H9 (cell line): ENCODE measurements around the gene GLCCI1. TPM values are rescaled to one million over a fixed set of nuclear protein-coding genes. Genes with fewer than 3 reads are reported as not detected.

Experiments
- DNase-seq: peaks from one replicate; pipeline ENCODE4 v3.0.0-alpha.2; 2017
- H2AFZ ChIP-seq: one replicate; pipeline ENCODE4 v1.6.1; 2013; ENCODE audit warnings: mild to moderate bottlenecking, low read length, control low read depth, moderate library complexity
- H2AK5ac ChIP-seq: 2 replicates; pipeline ENCODE4 v1.6.1; 2013; ENCODE audit warnings: low read length, control low read depth, mixed read lengths; ENCODE audit not compliant: insufficient read length
- H2BK120ac ChIP-seq: one replicate; pipeline ENCODE4 v1.6.1; 2013; ENCODE audit warnings: low read depth, mild to moderate bottlenecking, low read length, control low read depth, inconsistent platforms; ENCODE audit not compliant: poor library complexity, severe bottlenecking
- H2BK12ac ChIP-seq: 2 replicates; pipeline ENCODE4 v1.6.1; 2013; ENCODE audit warnings: low read length, control low read depth, mixed read lengths, low read depth; ENCODE audit not compliant: insufficient read length
- H2BK15ac ChIP-seq: 2 replicates; pipeline ENCODE4 v1.6.1; 2013; ENCODE audit warnings: low read depth, low read length, control low read depth
- H2BK20ac ChIP-seq: one replicate; pipeline ENCODE4 v1.6.1; 2013; ENCODE audit warnings: low read depth, mild to moderate bottlenecking, low read length, control low read depth, inconsistent platforms; ENCODE audit not compliant: poor library complexity, severe bottlenecking
- H2BK5ac ChIP-seq: 2 replicates; pipeline ENCODE4 v1.6.1; 2013; ENCODE audit warnings: low read length, control low read depth, mixed read lengths; ENCODE audit not compliant: insufficient read length
- H3K14ac ChIP-seq: 2 replicates; pipeline ENCODE4 v1.6.1; 2013; ENCODE audit warnings: low read length, control low read depth; ENCODE audit not compliant: insufficient read depth
- H3K18ac ChIP-seq: 2 replicates; pipeline ENCODE4 v1.6.1; 2013; ENCODE audit warnings: low read depth, mild to moderate bottlenecking, mixed read lengths, low read length, control low read depth; ENCODE audit not compliant: insufficient read length
- H3K23ac ChIP-seq: 2 replicates; pipeline ENCODE4 v1.6.1; 2013; ENCODE audit warnings: low read length, control low read depth, mixed read lengths, low read depth; ENCODE audit not compliant: insufficient read length
- H3K23me2 ChIP-seq: 2 replicates; pipeline ENCODE4 v1.6.1; 2013; ENCODE audit warnings: low read depth, mild to moderate bottlenecking, mixed read lengths, low read length, control low read depth; ENCODE audit not compliant: insufficient read length, poor library complexity, severe bottlenecking
- H3K27ac ChIP-seq: 2 replicates; pipeline ENCODE4 v1.5.1; 2013; ENCODE audit warnings: low read length, control low read depth, mixed read lengths, low read depth; ENCODE audit not compliant: insufficient read length
- H3K27me3 ChIP-seq: 2 replicates; pipeline ENCODE4 v1.6.1; 2013; ENCODE audit warnings: low read length, control low read depth, inconsistent platforms; ENCODE audit not compliant: insufficient read depth
- H3K4ac ChIP-seq: 2 replicates; pipeline ENCODE4 v1.6.1; 2013; ENCODE audit warnings: low read depth, mild to moderate bottlenecking, control low read depth, inconsistent platforms, low read length, moderate library complexity
- H3K4me1 ChIP-seq: 2 replicates; pipeline ENCODE4 v1.6.1; 2013; ENCODE audit warnings: low read length, control low read depth, inconsistent platforms; ENCODE audit not compliant: insufficient read depth
- H3K4me2 ChIP-seq: 2 replicates; pipeline ENCODE4 v1.6.1; 2013; ENCODE audit warnings: low read length, control low read depth, mixed read lengths; ENCODE audit not compliant: insufficient read length, insufficient read depth
- H3K56ac ChIP-seq: 2 replicates; pipeline ENCODE4 v1.6.1; 2013; ENCODE audit warnings: low read depth, mild to moderate bottlenecking, mixed read lengths, low read length, control low read depth; ENCODE audit not compliant: insufficient read length
- H3K79me1 ChIP-seq: 2 replicates; pipeline ENCODE4 v1.6.1; 2013; ENCODE audit warnings: low read depth, mild to moderate bottlenecking, moderate library complexity, low read length, control low read depth, inconsistent platforms; ENCODE audit not compliant: insufficient read depth, poor library complexity, severe bottlenecking
- H3K79me2 ChIP-seq: 2 replicates; pipeline ENCODE4 v1.6.1; 2013; ENCODE audit warnings: low read length, control low read depth, inconsistent platforms; ENCODE audit not compliant: insufficient read depth
- H3K9ac ChIP-seq: 2 replicates; pipeline ENCODE4 v1.6.1; 2013; ENCODE audit warnings: low read length, control low read depth, mixed read lengths; ENCODE audit not compliant: insufficient read length; ENCODE audit errors: extremely low read depth
- H3K9me3 ChIP-seq: one replicate; pipeline ENCODE4 v1.6.1; 2013; ENCODE audit warnings: low read depth, low read length, inconsistent platforms; ENCODE audit not compliant: control insufficient read depth
- H3T11ph ChIP-seq: one replicate; pipeline ENCODE4 v1.6.1; 2013; ENCODE audit warnings: mild to moderate bottlenecking, low read length, control low read depth, inconsistent platforms
- H4K20me1 ChIP-seq: one replicate; pipeline ENCODE4 v1.6.1; 2013; ENCODE audit not compliant: control insufficient read depth, insufficient read length, insufficient read depth
- H4K5ac ChIP-seq: 2 replicates; pipeline ENCODE4 v1.6.1; 2013; ENCODE audit warnings: low read depth, mild to moderate bottlenecking, mixed read lengths, low read length, control low read depth; ENCODE audit not compliant: insufficient read length
- H4K8ac ChIP-seq: replicated peaks from 2 replicates; pipeline ENCODE4 v1.6.1; 2013; ENCODE audit warnings: low read length, control low read depth, mixed read lengths, low read depth; ENCODE audit not compliant: insufficient read length
- H4K91ac ChIP-seq: 2 replicates; pipeline ENCODE4 v1.6.1; 2013; ENCODE audit warnings: low read depth, mild to moderate bottlenecking, moderate library complexity, mixed read lengths, low read length, control low read depth; ENCODE audit not compliant: insufficient read length
- H3K27ac Mint-ChIP-seq, 3 experiments: 2 replicates in 2 of 3; 3 replicates in 1 of 3; pipeline ENCODE4 v1.8.0; 2020 to 2021; ENCODE audit warnings: mixed read lengths in 3 of 3, mild to moderate bottlenecking in 1 of 3, moderate library complexity in 1 of 3
- H3K27me3 Mint-ChIP-seq: 2 replicates; pipeline ENCODE4 v1.8.0; 2021; ENCODE audit warnings: low read depth, mild to moderate bottlenecking, moderate library complexity, mixed read lengths
- H3K36me3 Mint-ChIP-seq, 3 experiments: 2 replicates in 2 of 3; 3 replicates in 1 of 3; pipeline ENCODE4 v1.8.0; 2020 to 2021; ENCODE audit warnings: low read depth in 3 of 3, mixed read lengths in 3 of 3; ENCODE audit not compliant: insufficient read depth in 1 of 3
- H3K4me1 Mint-ChIP-seq, 2 experiments: 2 replicates each; pipeline ENCODE4 v1.8.0; 2020; ENCODE audit warnings: mixed read lengths in 2 of 2
- H3K4me3 Mint-ChIP-seq, 2 experiments: 2 replicates in 1 of 2; 3 replicates in 1 of 2; pipeline ENCODE4 v1.8.0; 2020 to 2021; ENCODE audit warnings: mild to moderate bottlenecking in 2 of 2, mixed read lengths in 2 of 2, moderate library complexity in 1 of 2
- H3K9me3 Mint-ChIP-seq, 2 experiments: 2 replicates in 1 of 2; 3 replicates in 1 of 2; pipeline ENCODE4 v1.8.0; 2020; ENCODE audit warnings: mild to moderate bottlenecking in 2 of 2, mixed read lengths in 2 of 2, moderate library complexity in 1 of 2
- CTCF ChIP-seq: fragments of 200-600 bp; sonication (generic); conservative IDR thresholded peaks from 3 replicates; pipeline ENCODE4 v1.8.0; 2021; ENCODE audit warnings: antibody characterized with exemption, mild to moderate bottlenecking
- WGBS: extraction: QIAGEN DNeasy Blood & Tissue Kit; methylation state at CpG from one replicate; pipeline ENCODE4 v1.1.7; 2013; ENCODE audit warnings: missing lambda C conversion rate, low lambda C conversion rate, mixed read lengths; ENCODE audit not compliant: insufficient read length; ENCODE audit errors: extremely low coverage; 5-methylcytosine and 5-hydroxymethylcytosine counted together
- total RNA-seq: library from RNA; stranded (reverse); gene quantifications from 2 replicates; pipeline ENCODE4 v1.2.1, GENCODE V29; 2021

The GLCCI1 gene
- total RNA-seq, 1 experiment from 2014 or later = 19.1 TPM

GRCh38 chr7:8129318-8129659 is 160.7 kb downstream of the GLCCI1 start:
- Histone ChIP-seq H3K9ac (no peak overlapping the region), H4K5ac (no peak overlapping the region), H4K8ac (no peak overlapping the region), H3K56ac (no peak overlapping the region), H2BK12ac (no peak overlapping the region), H3K9me3 (no peaks in the 10 kb centered on the region), H3K23me2 (no peaks in the 10 kb centered on the region), H4K91ac (no peak overlapping the region), H2BK20ac (no peak overlapping the region), H3K23ac (no peak overlapping the region), H2BK5ac (no peak overlapping the region), H3K18ac (no peak overlapping the region), H2AK5ac (no peak overlapping the region), H3K79me2 (no peaks in the 10 kb centered on the region), H2BK15ac (no peak overlapping the region), H3K4me1 (no peaks in the 10 kb centered on the region), H3K4me2 (no peak overlapping the region), H3K14ac (no peak overlapping the region), H3K4ac (no peak overlapping the region), H3K27ac (no peak overlapping the region), H3T11ph (no peak overlapping the region), H4K20me1 (no peaks in the 10 kb centered on the region), H3K79me1 (no peaks in the 10 kb centered on the region), H3K27me3 (no peaks in the 10 kb centered on the region), H2BK120ac (no peak overlapping the region), H2AFZ (no peak overlapping the region)
- no peaks in the 10 kb centered on the region for H3K27me3 Mint-ChIP-seq
- no peak for TF ChIP-seq CTCF
- no peak overlapping the region for H3K4me3 Mint-ChIP-seq
- H3K9me3 Mint-ChIP-seq = no peaks in the 10 kb centered on the region; a peak in 1 of 5 replicates
- DNase-seq = no peak
- peaks cover 0 to 6% (median 6%) of the 10 kb centered on the region in 3 experiments; a peak in 3 of 7 replicates for H3K36me3 Mint-ChIP-seq
- no CpG with 5 or more reads among the region's 1 CpG for WGBS
- H3K4me1 Mint-ChIP-seq = peaks cover 8 to 11% of the 10 kb centered on the region in 2 experiments
- no peak overlapping the region for H3K27ac Mint-ChIP-seq
